Neural cell (in vitro differentiated cells): ENCODE data around the gene LSM4.

Experiments
- POLR2AphosphoS5 ChIP-seq: IDR thresholded peaks from 2 replicates; pipeline ENCODE4 v1.6.1; 2012
- RAD21 ChIP-seq: fragments of 450-650 bp; conservative IDR thresholded peaks from 2 replicates; pipeline ENCODE4 v1.6.1; 2014; ENCODE audit warnings: antibody characterized with exemption, mild to moderate bottlenecking, moderate library complexity

DNA sequence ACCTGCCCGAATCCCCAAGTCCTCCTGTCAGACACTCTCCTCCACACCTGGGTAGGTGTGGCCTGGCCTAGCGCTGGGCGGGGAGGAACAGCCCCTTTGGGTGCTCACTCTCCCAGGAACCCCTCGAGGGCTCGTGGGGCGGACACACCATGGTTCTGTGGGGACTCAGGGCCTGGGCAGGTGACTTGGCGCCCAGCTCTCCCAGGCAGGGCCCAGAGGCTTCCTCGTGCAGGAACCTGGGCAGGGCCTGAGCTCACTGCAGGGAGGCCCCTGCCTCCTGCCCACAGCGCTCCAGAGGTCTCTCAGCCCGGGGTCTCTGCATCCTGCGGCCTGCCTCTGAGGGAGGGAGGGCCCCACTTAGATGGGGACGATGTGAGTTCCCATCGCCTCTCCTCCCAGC, 11.9 kb downstream of the LSM4 start:
- TF ChIP-seq POLR2AphosphoS5 (no peak), RAD21 (no peak)
